Ureter (tissue), 1 donor: ENCODE data around the gene ERCC6. TPM values are rescaled to one million over a fixed set of nuclear protein-coding genes. Genes with fewer than 3 reads are reported as not detected.
A peak's percentile ranks its signal among the peaks of the same experiment; 100 is the strongest.

Experiments
- DNase-seq: peaks from one replicate; pipeline ENCODE4 v3.0.0-alpha.2; 2020; ENCODE audit warnings: low spot score
- total RNA-seq: library from RNA; stranded (reverse); gene quantifications from one replicate; pipeline ENCODE4 v1.2.4, GENCODE V29; 2023
- donor health status: DM: yes; HTN: yes; CAD: no.

ERCC6 gene
- 28.0 TPM for total RNA-seq

- peak; percentile 98 for DNase-seq
Measured at GRCh38 chr10:49538381-49539319, at the start of gene ERCC6. TSS of gene ERCC6 (minus strand) at chr10:49539121.

- no peak for DNase-seq
Measured at GRCh38 chr10:49587981-49588380, 49.1 kb upstream of the ERCC6 start.

- no peak for DNase-seq
Measured at GRCh38 chr10:49585387-49585786, 46.5 kb upstream of the ERCC6 start.

GRCh38 chr10:49579621-49580020 lies 40.7 kb upstream of the ERCC6 start:
- no peak for DNase-seq

- no peak for DNase-seq
Measured at GRCh38 chr10:49578392-49578791, 39.5 kb upstream of the ERCC6 start.

- DNase-seq = no peak
Measured at GRCh38 chr10:49577182-49577925, 38.4 kb upstream of the ERCC6 start.

GRCh38 chr10:49575489-49576072 lies 36.7 kb upstream of the ERCC6 start:
- no peak for DNase-seq

GRCh38 chr10:49572594-49573114 lies 33.7 kb upstream of the ERCC6 start:
- no peak for DNase-seq

GRCh38 chr10:49571388-49571787 lies 32.5 kb upstream of the ERCC6 start:
- no peak for DNase-seq

- no peak for DNase-seq
Measured at GRCh38 chr10:49569031-49569631, 30.2 kb upstream of the ERCC6 start.

GRCh38 chr10:49568235-49568634 lies 29.3 kb upstream of the ERCC6 start:
- no peak for DNase-seq

- no peak for DNase-seq
Measured at GRCh38 chr10:49567810-49568209, 28.9 kb upstream of the ERCC6 start.

- no peak for DNase-seq
Measured at GRCh38 chr10:49564461-49565009, 25.6 kb upstream of the ERCC6 start.

- no peak for DNase-seq
Measured at GRCh38 chr10:49562893-49563292, 24.0 kb upstream of the ERCC6 start.

GRCh38 chr10:49560526-49560925 lies 21.6 kb upstream of the ERCC6 start:
- DNase-seq = no peak

GRCh38 chr10:49559476-49559875 lies 20.6 kb upstream of the ERCC6 start:
- DNase-seq = no peak

GRCh38 chr10:49558190-49558589 lies 19.3 kb upstream of the ERCC6 start:
- no peak for DNase-seq

- no peak for DNase-seq
Measured at GRCh38 chr10:49557681-49558080, 18.8 kb upstream of the ERCC6 start.

- DNase-seq = no peak
Measured at GRCh38 chr10:49556723-49557122, 17.8 kb upstream of the ERCC6 start.

- DNase-seq = no peak
Measured at GRCh38 chr10:49552277-49552676, 13.4 kb upstream of the ERCC6 start.

- DNase-seq = peak; percentile 45
Measured at GRCh38 chr10:49550563-49550962, 11.6 kb upstream of the ERCC6 start.
